GM18858 (cell line): ENCODE measurements around the gene ZBTB20.

Source experiments
- ATAC-seq: cut with Tn5 transposase; IDR thresholded peaks from one replicate; pipeline ENCODE4 v1.9.1; 2021; ENCODE audit not compliant: unreplicated experiment

The ZBTB20 gene

DNA sequence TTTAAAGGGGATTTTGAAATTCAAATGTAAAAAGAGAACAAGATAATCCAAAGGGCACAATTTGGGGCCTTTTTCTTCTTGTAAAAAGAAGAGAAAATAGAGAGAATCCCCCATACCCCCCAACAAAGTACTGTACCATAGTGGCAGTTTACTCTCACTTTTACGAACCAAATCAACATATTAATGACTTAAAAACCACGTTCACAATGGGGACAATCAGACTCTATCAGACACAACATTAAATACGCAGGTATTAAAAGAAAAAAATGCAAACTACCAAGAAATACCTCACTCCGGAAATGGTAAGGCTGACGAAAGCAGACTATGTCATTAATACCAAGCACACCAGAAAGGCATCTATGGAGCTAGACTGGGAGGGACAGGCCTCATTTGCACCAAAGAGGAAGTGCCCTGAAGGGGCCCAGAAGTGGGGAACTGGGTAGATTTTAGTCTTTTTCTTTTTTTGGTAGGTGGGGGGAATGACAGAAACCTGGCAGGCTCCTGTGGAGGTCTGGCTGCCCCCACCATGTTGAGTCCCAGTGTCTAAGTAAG, 719.0 kb downstream of the ZBTB20 start:
- ATAC-seq, result peak; percentile 86

DNA sequence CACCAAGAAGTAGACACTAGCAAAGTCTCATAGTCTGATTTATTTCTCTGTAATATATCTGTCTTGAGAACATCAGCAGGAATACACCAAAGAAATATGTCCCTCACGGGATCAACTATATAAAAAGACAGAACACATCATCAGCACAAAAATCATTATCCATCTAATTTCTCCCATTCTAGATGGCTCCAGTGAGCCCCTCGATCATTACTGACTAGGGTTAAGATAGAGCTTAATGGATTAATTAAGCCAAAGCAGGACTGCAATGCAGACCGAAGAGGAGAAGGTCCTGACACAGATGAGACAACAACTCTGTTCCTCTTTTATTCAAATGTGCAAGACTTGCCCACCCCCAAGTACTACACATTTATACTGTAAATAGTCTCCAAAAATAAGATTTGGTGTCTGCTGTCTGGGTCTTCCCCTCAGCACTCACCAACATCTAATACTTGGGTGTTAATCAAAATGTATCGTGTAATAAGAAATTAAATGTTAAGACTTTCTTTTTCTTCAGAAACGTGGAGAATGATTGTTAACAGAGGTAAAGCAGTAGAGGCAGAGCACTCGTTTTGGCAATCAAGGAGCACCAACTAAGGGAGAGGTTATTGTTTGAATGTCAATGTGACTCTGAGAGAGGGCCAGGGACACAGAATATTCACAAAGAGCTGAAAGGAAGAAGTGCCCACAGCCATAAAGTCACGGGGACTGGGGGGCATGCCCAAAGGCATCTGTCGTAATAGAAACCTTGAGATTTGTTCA, 719.6 kb downstream of the ZBTB20 start:
- no peak for ATAC-seq

DNA sequence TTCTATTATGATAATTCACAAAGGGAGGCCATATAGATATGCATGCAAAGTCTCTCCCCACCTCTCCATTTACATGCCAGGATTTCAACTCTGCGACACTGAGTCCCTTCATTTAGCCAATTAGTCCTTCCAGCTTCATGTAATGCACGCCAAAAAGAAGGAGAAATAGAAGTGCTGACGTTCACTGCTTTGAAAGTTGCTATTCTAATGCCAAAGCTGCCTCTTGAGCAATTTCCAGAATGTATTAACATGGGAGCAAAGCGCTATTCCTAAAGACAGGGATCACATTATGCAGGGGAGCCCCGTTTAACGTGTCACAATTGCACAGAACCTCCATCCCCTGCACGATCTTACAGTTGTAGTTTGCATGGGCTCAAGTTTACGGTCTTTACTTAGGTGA, 722.8 kb downstream of the ZBTB20 start:
- ATAC-seq, result no peak

DNA sequence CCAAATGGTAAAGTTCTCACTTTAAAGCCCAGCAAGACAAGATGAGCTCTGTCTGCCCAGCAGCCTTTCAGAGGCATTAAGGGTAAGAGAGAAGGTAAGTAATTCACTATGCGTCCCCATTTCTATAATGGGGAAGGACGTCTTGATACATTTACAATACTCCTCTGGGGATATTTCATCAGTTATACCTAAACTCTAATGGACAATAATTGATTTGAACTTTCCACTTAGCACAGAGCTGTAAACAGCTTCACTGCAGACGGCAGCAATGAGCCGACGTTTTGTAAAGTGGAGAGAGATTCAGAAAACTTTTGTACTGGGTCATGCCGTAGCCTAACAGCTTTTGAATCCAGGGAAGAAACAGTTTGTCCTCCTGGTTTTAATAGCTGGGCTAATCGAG, 725.9 kb downstream of the ZBTB20 start:
- ATAC-seq, result no peak

DNA sequence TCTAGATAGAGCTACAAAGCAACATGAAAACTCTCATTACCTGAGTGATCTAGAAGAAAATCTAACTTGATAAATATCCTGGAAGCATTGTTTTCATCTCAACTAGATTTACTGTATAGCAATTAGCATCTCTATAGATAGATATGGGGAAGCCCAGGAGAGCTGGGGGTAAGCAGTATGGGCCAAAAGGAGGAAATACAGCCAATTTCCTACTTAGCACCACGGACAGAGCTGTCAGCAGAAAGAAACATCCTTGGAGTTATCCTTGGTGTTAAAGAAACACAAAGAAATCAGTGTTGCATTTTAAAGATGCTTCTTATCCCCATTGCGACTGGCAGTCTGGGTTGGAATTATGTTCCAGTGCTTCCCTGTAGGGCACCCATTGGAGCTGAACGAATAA, 727.0 kb downstream of the ZBTB20 start:
- ATAC-seq, result no peak

DNA sequence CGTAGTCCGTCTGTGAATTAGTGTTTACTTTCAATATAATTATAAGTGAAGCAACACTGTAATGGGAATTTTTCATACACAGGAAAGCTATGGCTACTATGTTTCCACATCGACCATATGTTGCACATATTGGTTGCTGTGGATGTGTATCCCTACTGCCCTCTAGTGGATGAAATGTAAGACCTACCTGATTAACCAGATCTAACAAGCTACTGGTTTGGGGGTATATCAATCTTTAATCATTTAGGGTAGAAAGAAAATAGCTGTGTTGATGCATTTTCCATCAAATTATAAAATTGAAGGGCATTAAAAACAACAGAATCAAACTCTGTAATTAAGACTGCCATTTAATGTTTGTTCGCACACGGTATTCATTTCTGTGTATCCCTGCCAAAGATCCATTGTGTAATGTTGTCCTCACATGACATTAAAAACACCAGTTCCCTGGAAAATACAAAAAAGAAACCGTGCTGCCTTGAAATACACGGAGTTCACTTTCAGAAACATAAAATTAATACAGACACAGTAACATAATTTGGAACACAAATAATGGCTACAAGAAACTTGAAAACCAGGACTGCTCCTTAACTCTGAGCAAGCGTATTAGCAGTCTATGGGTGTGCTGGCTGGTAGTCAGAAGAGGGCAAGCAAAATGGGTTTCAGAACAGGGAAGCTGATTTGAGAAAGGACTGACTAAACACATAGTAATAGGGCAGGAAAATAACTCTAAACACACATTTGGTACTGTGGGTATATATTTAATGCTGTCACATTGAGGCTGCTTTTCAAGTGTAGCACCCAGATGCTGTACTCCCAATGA, 728.2 kb downstream of the ZBTB20 start:
- ATAC-seq, result peak; percentile 50

DNA sequence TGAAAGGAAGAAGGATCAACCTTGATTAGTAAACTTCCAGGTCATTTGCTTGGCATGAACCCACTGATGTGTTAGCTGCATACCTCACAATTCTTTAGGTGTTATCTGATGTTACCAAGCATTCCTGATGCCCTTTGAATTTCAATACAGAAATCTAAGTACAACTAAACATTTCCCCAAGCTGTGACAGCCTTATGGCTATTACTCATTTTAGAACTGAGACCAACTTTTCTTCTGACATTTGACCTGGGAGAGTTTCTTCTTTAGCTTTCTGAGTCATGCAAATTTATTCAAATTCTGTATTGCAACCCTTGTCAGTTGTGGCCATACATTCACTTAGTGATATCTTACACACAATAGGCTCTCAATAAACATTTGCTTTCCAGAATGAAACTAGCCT, 729.0 kb downstream of the ZBTB20 start:
- ATAC-seq, result peak; percentile 86

DNA sequence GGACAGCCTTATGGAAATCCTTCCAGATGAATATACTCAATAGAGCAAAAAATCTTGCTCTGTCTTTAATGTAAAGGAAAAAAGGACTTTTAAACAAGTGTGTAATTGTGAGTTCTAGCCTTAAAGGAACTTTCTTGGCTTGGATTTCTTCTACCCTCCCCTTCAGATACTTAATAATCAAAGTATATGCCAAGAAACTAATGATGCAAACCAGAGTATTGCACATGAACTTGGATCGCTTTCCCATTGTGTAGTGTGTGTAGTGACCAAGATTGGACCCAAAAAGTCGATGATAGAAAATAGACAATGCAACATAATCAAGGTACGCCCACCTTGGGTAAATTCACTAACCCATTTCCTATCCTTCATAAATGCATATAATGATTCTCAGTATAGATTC, 729.4 kb downstream of the ZBTB20 start:
- no peak for ATAC-seq

DNA sequence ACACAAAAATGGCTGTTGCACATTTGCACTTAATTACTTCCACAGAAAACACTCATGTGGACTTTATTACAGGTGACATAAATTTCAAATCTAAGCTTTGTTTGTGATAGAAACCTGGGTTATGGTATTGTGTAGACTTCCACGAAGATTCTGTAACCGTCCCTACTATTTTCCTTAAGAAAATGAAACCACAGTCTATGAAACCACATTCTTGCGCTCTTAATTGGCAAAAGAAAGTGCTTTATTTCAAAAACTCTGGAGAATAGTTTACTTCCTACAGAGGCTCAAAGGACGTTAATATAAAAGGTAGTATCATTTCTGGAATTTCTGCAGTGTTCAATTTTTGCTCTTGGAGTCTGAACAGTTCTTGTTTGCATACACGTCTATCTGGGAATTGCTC, 729.8 kb downstream of the ZBTB20 start:
- no peak for ATAC-seq

DNA sequence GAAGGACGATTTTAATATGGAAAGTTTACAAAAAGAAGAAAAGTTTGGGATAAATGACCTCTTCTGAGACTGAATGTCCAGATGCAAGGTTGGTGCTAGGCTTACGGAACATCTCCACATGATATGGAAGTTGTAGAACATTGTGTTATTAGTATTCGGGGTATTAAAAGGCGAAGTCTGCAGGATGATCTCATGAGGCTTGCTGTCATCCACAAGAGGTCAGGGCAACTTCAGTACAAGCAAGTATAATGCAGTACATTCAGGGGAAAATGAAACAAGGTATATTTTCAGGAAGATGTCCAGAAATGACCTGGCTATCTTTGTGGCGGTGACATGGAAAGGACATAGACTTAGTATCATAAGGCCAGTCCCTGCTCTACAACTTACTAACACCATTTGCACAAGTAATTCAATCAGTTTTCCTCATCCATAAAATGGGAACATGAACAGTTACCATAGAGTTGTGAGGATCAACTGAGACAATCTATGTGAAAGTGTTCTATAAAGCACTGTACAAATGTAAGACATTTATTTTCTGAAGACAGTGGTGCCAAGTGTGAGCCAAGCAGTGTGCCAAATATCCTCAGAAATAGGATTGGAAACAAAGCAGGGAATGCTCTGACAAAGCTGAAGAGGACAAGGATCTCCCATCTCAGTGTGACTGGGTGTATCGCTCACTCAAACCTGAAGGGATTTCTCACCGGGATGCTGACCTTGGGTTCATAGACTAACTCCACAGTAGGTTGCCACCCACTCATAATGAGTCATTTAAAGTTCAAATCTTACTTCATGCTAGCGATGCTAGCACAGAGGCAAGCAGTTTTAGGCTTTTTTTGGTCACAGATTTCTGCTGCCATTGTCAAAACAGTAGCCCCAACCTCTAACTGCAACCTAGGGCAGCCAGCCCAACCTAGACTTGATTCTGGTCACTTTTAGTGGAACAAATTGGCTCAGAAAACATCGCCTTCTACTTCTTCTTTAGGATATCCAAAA, 735.0 kb downstream of the ZBTB20 start:
- ATAC-seq, result peak; percentile 87

DNA sequence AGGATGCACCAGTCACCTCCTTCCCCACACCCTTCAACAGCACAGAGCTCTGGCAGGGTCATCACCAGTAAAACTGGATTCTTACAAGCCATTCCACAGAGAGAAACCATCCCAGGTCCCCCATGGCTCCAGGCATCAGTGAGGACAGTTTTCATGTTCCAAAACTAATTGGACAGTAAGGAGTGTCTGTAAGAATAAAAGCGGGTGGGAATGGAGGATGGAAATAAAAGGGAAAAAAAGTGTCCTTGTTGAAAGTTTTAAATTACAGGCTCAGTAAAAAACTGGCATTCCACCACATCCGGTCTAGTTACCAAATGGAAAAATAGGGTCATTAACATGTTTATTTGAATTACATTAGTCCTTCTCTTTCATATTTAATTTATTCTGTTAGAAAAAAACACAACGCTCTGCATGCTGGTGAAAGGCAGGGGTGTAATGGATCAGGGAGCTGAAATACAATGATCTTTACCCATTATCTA, 735.9 kb downstream of the ZBTB20 start:
- no peak for ATAC-seq

DNA sequence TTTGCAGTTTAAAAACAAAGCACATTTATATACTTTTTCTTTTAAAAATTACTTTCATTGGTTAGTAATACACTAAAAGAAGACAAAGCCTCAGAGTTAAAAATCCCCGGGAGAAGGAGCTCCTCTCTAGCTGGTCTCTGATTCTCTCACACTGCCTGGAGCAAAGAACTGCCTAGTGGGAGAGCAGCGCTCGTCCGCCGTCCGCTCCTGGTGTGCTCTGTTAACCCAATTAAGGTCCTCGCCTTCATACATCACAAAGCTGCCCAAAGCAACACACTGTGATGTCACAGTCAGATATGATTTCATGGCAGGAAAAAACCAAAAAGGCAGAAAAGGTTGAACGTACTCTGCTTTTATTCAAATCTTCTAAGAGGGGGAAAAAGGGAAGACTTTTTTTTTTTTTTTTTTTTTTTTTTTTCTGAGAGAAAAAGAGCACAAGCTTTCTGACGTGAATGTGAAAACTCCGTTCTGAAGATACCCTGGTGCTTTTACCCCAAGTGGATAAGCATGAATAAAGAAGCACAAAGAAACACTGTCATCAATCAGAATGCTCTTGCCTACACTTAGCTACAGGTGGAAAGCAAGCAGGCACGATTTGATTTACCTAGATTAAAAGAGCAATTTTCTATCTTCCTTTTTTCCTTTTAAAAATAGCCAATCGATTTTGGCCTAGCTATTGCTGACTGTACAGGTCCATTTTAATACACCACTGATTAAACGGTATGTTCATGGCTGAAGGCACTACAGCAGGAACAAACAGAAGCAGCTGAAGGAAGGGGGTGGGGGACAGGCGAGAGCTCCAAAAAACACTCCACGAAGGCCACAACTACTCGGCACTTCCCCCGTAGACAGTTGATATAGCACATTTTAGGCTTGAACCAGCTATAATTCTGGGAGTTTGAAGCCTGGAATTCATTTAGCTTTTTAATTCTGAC, 738.1 kb downstream of the ZBTB20 start:
- ATAC-seq, result no peak

DNA sequence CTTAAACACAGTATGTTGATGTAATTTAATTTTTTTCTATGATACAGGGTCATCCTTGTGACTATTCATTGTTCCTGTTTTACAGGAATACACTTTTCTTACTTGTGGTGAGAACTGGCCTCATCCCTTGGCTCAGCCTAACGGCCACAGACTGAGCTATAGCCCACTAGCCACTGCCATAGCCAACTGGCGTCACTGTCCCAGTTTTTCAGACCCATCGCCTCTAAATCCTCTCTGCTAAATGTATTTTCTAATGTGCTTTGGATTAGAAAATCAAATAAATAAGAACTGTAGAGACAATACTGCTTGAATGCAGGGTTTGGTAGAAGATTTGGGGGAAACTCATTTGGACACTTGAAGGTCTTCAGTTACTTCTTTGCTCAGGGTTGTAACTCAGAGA, 740.2 kb downstream of the ZBTB20 start:
- no peak for ATAC-seq

DNA sequence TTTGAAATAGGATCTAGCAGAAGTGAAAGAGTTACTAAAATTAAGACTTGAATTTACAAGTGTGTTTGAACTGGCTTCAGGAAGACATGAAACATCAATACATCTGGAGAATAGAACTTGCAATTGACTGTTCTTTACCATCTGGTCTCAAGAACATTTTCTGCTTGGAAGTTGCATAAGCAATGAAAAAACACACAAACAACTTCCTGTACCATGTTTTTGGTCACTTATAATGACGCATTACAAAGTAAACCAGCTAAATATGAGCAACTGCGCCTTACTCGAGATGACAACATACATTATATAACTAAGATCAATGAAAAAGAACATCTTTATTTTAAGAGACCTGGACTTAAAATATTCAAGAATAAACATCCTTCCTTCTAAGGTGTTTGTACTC, 740.8 kb downstream of the ZBTB20 start:
- no peak for ATAC-seq

DNA sequence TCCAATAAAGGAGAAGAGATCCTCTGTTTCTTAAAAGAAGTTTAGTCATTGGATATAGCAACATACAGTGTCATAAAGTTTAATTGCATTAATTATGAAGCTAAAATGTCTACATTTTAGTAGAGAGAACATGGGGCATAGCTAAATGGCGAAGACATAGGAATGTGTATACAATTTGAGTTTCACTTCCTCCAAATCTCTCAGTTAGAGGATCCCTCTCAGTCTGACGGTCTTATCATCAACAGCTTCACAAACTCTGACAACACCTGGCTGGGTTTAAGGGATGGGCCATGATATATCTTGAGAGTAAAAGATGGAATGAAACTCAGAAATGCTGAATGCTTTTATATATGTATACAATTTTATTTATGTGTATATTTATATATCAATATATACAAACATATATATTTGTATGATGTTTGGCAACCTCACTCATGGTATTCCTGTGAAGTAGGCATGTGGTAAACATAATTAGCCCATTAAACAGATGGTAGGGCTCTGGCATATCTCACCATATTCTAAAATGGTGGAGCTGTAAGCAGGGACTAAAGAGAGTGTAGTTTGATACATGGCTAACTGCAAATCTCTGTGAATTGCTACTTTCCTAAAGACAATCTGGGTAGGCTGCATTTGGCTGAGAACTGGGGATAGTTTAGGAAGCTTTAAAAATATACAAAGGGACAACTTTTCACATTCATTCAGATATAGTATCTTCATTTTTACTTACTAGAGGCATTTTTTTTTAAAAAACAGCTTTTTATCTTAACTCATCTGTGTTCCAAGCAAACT, 741.7 kb downstream of the ZBTB20 start:
- ATAC-seq, result peak; percentile 81

DNA sequence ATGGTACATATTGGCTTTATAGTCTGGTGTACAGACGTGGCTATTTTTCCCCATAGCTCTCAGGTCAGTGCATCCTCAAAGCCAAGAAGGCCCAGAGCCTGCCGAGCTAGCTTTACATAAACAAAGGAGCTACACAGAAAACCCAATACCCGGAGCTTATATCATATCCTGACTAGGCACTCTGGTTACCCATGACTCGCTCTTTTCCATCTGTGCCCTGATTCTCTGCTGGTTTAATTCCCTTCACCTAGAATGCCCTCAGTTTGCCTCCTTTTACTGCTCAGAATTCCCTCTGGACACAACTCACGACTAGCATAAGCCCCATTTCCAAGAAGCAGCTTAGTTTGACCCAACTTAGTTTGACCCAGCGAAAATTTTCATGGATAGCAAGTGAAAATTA, 742.5 kb downstream of the ZBTB20 start:
- no peak for ATAC-seq

DNA sequence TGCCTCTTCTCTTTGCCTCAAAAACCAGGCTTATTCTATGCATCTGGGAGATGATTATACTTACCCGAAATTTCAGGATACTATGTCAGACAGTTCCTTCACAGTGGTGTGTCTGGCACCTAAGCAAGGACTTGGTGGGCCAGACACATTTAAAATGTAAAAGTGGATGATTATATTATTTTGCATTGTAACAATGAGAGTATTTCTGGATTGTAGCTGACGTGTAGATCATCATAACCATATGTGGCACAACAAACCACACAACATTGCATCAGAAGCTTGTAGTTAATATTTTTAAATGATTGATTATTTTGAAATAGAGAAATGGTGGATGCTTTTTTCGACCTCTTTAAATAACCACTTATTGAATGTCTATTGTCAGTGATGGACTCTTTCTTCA, 744.2 kb downstream of the ZBTB20 start:
- no peak for ATAC-seq

DNA sequence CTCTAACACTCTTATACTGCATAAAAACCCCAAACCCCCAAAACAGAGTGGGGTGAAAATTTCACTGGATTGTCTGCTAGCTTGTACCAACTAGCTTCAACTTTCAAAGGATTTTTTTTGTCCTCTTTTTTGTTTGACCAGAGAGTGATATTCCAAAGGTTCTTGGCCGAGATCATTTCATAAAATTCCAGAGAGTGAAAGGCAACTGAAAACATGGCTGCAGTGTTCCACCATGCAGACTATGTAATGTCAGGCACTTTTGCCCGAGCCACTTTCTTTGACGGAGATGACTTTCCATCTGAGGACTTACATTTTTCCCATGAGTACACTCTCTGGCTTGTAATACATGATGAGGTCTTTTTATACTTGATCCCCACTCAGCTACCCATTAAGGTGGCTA, 745.7 kb downstream of the ZBTB20 start:
- ATAC-seq, result no peak

DNA sequence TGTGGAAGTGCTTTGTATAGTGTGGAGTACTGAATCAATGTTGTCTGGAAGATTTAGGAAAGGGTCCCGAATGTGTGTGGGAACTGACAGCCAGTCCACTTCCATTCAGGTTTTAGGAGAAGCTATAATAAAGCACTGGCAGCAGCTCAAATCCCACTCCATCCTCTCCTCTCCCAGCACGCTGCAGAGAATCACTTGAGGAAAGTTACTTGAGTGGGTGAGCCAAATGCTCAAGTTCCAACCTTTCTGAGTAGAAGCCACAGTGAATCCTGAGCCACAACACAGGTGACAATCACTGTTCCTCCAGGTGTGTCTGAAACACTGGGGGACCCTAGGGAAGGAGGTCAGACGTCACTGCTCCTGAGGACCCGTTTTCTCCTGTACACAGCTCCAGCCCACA, 746.7 kb downstream of the ZBTB20 start:
- ATAC-seq, result no peak
